Measurements from ENCODE around the gene PTPRT. TPM values are rescaled to one million over a fixed set of nuclear protein-coding genes. Genes with fewer than 3 reads are reported as not detected.

The PTPRT gene
- total RNA-seq, 1 experiment from 2014 or later: not detected

DNA sequence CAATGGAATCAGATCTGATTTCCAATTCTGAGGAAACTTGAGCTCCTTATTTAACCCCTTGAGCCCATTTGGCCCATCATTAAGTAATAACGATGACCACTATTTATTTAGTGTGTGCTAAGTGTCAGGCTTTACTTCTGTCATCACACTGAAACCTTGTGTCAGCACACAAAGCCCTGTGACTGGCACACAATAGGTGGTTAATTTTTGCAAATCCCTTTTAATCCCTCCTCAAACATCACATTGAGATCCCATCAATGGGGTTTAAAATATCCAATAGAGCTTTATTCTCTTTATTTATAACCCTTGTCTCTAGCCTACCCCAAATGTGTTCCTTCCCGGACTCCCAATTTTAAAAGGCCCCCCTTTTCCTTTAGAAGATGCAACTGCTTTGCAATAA lies 914.7 kb downstream of the PTPRT start:
- Histone ChIP-seq H3K36me3 (ENCODE audit: control insufficient read depth, insufficient read depth, low read length) (no peaks in the 10 kb centered on the region), H3K27me3 (ENCODE audit: control insufficient read depth, insufficient read depth, low read length) (no peaks in the 10 kb centered on the region), H3K9me3 (ENCODE audit: control insufficient read depth, insufficient read depth, low read depth, low read length) (no peaks in the 10 kb centered on the region), H3K4me1 (ENCODE audit: control insufficient read depth, insufficient read depth, low read length) (no peaks in the 10 kb centered on the region), H3K27ac (ENCODE audit: low read length) (no peak overlapping the region), H3K4me3 (ENCODE audit: low read depth in 2 of 2, low read length in 2 of 2) (no peak overlapping the region)
- DNase-seq (ENCODE audit: low read depth, low spot score) (no peak), ATAC-seq (no peak)
- no TSS peak for BruUV-seq (replicated peaks)
- POLR2A ChIA-PET: no interaction called here
- in situ Hi-C loops (cut with HindIII; ENCODE audit: low pct_unique_long_range_greater_than_20kb, low sequenced_read_pairs): no loop called here
- CTCF ChIA-PET: no interaction called here
- intact Hi-C loops (cut with micrococcal nuclease; ENCODE audit: unreplicated experiment): no loop called here
- no peak for TF ChIP-seq TCF7L2 (IDR thresholded peaks at IDR 0.05; ENCODE audit: low read depth, low read length)
- TF ChIP-seq SIN3A (IDR thresholded peaks at IDR 0.05; ENCODE audit: borderline replicate concordance, insufficient read depth, low read depth, low read length): no peak
- no peak for TF ChIP-seq POLR2AphosphoS5 (IDR thresholded peaks at IDR 0.05; ENCODE audit: low read depth, low read length)
- no peak for TF ChIP-seq REST (IDR thresholded peaks at IDR 0.05; ENCODE audit: insufficient read depth in 1 of 2, low read depth in 2 of 2, low read length in 1 of 2)

DNA sequence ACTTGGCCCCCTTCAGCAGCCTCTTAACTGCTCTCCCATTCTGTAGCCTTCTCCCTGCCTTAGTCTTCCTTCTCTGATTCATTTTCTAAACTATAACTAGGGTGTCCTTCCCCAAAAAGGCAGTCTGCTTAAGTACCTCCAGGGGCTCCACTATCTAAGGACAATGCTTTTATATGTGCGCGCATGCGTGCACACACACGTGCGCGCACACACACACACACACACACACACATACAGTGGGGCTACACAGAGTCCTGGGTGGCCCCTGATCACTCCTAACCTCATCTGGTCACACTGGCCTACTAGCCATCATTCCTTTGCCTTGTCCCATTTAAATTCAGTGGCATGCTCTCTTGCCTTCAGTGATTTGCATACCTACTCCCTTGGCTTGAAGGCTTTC lies 917.2 kb downstream of the PTPRT start:
- ATAC-seq: no peak
- H3K4me1 ChIP-seq (ENCODE audit: control insufficient read depth, insufficient read depth, low read length): no peaks in the 10 kb centered on the region
- DNase-seq (ENCODE audit: low read depth, low spot score): no peak
- POLR2A ChIA-PET: no interaction called here
- H3K9me3 ChIP-seq (ENCODE audit: control insufficient read depth, insufficient read depth, low read depth, low read length): no peaks in the 10 kb centered on the region
- intact Hi-C loops (cut with micrococcal nuclease; ENCODE audit: unreplicated experiment): no loop called here
- no peaks in the 10 kb centered on the region for H3K36me3 ChIP-seq (ENCODE audit: control insufficient read depth, insufficient read depth, low read length)
- in situ Hi-C loops (cut with HindIII; ENCODE audit: low pct_unique_long_range_greater_than_20kb, low sequenced_read_pairs): no loop called here
- TF ChIP-seq, protein P1, sequence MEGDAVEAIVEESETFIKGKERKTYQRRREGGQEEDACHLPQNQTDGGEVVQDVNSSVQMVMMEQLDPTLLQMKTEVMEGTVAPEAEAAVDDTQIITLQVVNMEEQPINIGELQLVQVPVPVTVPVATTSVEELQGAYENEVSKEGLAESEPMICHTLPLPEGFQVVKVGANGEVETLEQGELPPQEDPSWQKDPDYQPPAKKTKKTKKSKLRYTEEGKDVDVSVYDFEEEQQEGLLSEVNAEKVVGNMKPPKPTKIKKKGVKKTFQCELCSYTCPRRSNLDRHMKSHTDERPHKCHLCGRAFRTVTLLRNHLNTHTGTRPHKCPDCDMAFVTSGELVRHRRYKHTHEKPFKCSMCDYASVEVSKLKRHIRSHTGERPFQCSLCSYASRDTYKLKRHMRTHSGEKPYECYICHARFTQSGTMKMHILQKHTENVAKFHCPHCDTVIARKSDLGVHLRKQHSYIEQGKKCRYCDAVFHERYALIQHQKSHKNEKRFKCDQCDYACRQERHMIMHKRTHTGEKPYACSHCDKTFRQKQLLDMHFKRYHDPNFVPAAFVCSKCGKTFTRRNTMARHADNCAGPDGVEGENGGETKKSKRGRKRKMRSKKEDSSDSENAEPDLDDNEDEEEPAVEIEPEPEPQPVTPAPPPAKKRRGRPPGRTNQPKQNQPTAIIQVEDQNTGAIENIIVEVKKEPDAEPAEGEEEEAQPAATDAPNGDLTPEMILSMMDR (IDR thresholded peaks at IDR 0.05): no peak
- no peak for TF ChIP-seq REST (IDR thresholded peaks at IDR 0.05; ENCODE audit: insufficient read depth in 1 of 2, low read depth in 2 of 2, low read length in 1 of 2)
- no peak for TF ChIP-seq POLR2AphosphoS5 (IDR thresholded peaks at IDR 0.05; ENCODE audit: low read depth, low read length)
- TF ChIP-seq TCF7L2 (IDR thresholded peaks at IDR 0.05; ENCODE audit: low read depth, low read length): no peak
- TF ChIP-seq SIN3A (IDR thresholded peaks at IDR 0.05; ENCODE audit: borderline replicate concordance, insufficient read depth, low read depth, low read length): no peak
- CTCF ChIA-PET: no interaction called here
- BruUV-seq (replicated peaks): no TSS peak
- no peak overlapping the region for H3K27ac ChIP-seq (ENCODE audit: low read length)
- no peak overlapping the region for H3K4me3 ChIP-seq (ENCODE audit: low read depth in 2 of 2, low read length in 2 of 2)
- H3K27me3 ChIP-seq (ENCODE audit: control insufficient read depth, insufficient read depth, low read length): no peaks in the 10 kb centered on the region

Measured in Panc1 (cell line).